Skeletal muscle cell (primary cell): Measurements from ENCODE around the gene ATXN2.
A peak's percentile ranks its signal among the peaks of the same experiment; 100 is the strongest.
"Not testable (repeated sequence)": the region's sequence is repeated elsewhere in the genome, so short reads cannot be mapped to it uniquely, and the experiment has no call there.

Source experiments
- DNase-seq: peaks from one replicate; pipeline ENCODE4 v3.0.0-alpha.2; 2010; ENCODE audit warnings: low read depth
- H3K4me3 ChIP-seq: 2 replicates; pipeline ENCODE4 v1.5.1; 2011; ENCODE audit warnings: low read depth, mild to moderate bottlenecking, control low read depth, low read length, moderate library complexity

The ATXN2 gene

DNA sequence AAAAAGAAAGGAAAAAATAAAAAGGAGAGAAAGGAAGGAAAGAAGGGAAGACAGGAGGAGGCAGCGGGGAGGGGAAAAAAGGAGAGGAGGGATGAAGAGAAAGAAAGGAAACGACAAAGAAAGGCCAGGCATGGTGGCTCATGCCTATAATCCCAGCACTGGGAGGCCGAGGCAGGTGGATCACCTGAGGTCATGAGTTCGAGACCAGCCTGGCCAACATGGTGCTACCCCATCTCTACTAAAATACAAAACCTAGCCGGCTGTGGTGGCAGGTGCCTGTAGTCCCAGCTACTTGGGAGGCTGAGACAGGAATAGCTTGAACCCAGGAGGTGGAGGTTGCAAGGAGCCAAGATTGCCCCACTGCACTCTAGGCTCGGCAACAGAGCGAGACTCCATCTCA lies 18.4 kb downstream of the ATXN2 start:
- no peak overlapping the region for H3K4me3 ChIP-seq
- DNase-seq, result no peak

DNA sequence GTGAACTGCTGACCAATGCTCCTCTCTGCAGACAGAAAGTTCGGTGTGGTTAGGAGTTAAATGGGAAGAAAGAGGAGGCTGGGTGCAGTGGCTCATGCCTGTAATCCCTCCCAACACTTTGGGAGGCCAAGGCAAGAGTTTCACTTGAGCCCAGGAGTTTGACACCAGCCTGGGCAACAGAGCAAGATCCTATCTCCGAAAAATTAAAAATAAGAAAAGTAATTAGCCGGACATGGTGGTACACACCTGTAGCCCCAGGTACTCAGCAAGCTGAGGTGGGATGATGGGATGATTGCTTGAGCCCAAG lies 19.0 kb downstream of the ATXN2 start:
- H3K4me3 ChIP-seq, result no peak overlapping the region
- no peak for DNase-seq

DNA sequence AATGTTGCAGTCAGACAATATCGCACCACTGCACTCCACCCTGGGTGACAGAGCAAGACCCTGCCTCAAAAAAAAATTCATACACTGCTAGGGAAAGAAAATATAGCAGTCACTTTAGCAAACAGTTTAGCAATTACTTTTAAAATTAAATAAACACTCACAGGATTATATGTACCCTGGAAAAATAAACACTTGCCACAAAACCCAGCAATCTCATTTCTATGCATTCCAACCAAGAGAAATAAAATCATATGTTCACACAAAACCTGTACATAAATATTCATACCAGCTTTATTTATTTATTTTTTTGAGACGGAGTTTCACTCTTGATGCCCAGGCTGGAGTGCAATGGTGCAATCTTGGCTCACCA lies 20.2 kb downstream of the ATXN2 start:
- DNase-seq, result no peak
- H3K4me3 ChIP-seq, result no peak overlapping the region

DNA sequence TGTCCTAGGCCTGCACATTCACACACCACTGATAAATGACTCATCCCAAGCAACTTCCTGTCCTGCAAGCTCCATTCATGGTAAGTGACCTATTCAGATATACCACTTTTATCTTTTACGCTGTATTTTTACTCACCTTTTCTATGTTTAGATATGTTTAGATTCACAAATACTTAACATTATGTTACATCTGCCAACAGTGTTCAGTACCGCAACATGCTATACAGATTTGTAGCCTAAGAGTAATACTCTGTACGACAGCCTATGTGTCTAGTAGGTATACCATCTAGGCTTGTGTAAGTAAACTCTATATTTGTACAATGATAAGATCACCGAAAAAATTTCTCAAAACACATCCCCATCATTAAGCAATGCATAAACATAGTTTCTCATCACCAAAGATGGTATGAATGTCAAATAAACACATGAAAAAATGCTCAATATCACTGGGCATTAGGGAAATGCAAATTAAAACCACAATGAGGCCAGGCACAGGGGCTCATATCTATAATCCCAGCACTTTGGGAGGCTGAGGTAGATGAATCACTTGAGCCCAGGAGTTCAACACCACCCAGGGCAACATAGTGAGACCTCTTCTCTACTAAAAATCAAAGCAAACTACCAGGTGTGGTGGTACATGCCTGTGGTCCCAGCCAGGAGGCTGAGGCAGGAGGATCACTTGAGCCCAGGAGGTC lies 20.7 kb downstream of the ATXN2 start:
- no peak overlapping the region for H3K4me3 ChIP-seq
- peak; percentile 36 for DNase-seq

DNA sequence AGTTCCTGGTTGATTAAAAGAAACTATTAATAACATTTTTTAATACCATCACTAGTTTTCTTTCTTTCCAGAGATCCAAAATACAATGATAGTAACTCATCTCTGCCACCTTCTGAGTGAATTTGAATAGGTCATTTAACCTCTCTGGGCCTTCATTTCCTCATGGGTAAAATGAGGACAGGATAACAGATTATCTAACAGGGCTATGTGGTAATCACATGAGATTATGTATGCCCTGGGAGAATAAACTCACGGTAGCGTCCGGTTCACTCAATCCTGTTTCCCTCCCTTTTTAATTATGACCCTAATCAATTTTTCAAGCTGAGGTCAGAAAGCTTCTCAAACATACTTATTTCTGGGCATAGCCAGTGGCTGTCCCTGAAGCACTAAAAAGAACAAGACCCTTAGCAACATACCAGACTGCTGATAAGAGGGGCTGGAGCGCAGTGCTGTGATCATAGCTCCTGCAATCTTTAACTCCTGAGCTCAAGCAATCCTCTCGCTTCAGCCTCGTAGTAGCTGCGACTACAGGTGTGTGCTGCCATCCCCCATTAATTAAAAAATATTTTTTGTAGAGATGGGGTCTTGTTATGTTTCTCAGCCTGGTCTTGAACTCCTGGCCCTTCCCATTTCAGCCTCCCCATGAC lies 24.2 kb downstream of the ATXN2 start:
- no peak overlapping the region for H3K4me3 ChIP-seq
- DNase-seq, result no peak

DNA sequence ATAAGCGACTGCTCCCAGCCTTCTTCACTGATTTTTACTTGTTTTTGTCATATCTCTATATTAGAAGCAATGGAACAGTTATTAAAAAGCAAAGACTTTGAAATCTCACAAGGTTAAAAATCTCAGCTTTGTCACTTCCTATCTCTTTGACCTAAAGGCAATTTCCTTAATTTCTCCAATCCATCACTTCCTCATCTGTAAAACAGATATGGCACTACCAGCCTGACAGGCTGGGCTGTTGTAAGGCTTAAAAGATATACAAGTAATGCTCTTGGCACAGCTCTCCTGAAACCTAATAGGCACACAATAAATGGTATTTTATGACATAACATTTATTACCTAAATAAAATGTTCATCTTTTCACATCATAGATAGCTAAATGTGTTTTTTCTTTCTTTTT lies 25.6 kb downstream of the ATXN2 start:
- H3K4me3 ChIP-seq, result no peak overlapping the region
- DNase-seq, result no peak

DNA sequence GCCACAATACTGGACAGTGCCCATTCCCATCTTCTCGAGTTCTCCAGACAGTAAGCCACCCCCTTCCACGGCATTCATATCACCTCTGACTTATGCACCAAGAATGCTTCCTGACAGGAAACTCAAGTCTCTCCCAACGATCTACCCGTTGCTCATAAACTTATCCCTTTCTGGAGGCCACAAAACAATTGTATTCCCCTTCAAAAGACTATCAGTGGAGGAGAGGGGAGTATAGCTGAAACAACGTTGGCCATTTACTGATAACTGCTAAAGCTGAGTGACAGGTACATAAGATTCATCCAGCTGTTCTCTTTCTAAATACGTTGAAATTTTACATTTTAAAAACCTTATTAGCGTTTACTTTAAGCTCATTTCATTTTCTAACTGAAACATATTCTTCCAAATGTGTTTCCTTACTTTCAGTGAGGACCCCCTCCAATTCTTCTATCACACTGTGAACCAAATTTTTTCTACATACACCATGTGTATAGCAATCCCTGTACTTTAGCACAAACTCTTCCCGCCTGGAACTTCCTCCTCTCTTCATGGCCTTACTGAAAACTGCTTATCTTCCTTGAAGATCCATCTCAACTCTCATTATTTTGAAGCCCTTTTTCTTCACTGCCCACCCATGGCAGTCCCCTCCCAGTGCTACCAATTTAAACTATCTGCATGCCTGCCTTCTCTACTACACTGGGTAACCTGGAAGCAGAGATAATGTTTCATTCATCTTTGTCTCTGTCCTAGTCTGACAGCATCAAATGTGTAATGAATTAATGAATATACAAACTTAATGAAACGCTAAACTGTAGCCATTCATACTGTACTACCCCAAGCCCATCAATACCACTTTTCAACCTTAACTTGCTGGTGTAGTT lies 28.8 kb downstream of the ATXN2 start:
- H3K4me3 ChIP-seq, result no peak overlapping the region

DNA sequence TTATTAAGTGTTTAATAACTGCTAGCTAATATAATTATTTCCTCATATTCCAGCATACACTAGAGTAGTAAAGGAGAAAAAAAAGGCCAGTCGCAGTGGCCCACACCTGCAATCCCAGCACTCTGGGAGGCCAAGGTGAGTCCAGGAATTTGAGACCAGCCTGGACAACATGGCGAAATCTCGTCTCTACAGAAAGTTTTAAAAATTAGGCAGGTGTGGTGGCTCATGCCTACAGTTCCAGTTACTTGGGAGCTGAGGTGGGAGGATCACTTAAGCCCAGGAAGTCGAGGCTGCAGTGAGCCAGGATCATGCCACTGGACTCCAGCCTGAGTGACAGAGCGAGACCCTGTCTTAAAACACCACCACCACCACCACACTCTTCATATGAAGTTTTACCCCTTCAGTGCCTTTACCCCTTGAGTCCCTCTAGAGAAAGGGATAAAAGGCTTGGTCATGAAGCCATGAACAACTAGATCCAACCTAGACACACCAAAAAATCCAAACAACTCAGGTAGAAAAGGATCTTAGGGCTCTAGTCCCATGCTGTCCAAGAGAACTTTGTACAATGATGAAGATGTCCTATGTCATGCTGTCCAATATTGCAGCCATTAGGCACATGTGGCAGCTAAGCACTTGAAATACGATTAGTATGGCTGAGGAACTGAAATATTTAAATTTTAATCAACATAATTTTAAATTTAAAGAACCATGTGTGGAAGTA lies 29.6 kb downstream of the ATXN2 start:
- no peak overlapping the region for H3K4me3 ChIP-seq
- no peak for DNase-seq

More for the DNA sequence above, 28.8 kb downstream of the ATXN2 start:
- DNase-seq, result peak; percentile 52

DNA sequence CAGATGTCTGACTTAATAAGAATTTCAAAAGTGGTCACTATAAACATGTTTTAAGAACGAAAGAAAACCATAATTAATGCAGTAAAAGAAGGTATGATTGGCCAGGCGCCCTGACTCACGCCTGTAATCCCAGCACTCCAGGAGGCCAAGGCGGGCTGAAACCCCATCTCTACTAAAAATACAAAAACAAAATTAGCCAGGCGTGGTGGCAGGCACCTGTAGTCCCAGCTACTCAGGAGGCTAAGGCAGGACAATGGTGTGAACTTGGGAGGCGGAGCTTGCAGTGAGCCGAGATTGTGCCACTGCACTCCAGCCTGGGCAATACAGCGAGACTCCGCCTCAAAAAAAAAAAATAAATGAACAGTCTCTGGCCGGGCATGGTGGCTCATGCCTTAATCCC lies 38.3 kb downstream of the ATXN2 start:
- H3K4me3 ChIP-seq, DNase-seq: not testable (repeated sequence)

DNA sequence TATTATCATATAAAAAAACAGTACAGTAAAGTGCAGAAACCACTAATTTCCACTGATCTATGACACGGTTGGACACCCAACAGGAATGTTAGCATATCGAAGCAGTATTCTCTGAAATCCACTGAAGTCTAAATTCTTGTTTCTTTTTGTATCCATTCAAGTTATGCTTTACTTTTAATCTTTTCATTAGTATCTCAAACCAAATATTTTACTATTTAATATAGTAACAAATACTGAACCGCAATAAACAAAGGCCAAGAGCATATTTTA lies 41.1 kb downstream of the ATXN2 start:
- no peak overlapping the region for H3K4me3 ChIP-seq
- DNase-seq, result no peak

DNA sequence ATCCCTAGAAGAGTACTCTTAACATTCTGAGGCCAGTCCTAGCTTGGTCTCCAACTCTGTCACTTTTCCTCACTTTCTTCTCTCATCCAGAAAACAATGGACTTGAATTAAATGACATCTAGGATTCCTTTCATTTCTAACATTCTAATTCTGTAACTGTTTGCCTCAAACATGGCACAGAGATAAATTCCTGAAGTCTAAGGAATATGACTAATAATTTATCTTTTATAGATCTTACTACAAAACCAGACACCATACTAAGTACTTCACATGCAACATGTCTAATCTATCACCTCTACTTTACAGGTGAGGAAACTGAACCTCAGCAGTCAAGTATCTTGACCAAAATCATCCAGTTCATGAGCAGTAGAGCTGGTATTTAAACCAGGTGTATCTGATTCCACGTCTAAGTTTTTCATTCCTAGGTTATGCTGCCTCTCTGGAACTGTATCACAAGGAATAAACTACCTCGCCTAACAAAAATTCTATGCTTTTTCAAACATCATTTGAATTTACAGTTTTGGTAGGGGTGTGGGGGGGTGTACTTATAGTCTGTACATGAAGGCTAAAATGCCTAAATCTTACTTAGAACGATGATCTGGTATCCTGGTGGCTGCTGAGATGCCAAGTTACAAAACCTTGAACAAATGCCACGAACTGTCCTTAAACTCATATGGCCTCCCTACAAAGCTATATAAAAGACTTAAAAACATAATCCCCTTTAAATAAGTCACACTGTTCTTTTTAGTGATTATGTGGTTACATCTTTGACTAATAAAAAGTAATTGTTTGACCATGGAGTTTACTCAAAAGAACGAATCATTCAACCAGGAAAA lies 41.6 kb downstream of the ATXN2 start:
- DNase-seq, result no peak
- H3K4me3 ChIP-seq, result no peak overlapping the region

DNA sequence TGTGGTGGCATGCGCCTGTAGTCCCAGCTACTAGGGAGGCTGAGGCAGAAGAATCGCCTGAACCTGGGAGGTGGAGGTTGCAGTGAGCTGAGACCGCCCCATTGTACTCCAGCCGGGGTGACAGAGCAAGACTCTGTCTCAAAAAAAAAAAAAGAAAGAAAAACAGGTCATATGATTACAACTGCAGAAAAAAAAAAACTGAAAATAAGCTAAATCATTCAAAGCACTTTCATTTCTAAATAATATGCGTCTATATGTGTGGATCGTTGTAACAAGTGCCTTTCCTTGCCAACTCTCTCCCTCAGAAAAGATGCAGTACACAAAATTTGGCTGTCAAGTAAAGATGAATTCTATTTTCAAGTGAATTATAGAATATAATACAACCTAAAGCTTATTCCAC lies 42.4 kb downstream of the ATXN2 start:
- DNase-seq, result no peak
- no peak overlapping the region for H3K4me3 ChIP-seq

DNA sequence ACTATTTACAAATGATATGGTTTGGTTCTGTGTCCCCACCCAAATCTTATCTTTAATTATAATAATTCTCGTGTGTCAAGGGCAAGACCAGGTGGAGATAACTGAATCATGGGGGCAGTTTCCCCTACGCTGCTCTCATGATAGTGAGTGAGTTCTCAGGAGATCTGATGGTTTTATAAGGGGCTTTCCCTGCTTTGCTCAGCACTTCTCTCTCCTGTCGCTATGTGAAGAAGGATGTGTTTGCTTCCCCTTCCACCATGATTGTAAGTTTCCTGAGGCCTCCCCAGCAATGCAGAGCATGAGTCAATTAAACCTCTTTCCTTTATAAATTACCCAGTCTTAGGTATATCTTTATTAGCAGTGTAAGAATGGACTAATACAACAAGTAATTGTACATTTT lies 43.8 kb downstream of the ATXN2 start:
- DNase-seq, H3K4me3 ChIP-seq: not testable (repeated sequence)

DNA sequence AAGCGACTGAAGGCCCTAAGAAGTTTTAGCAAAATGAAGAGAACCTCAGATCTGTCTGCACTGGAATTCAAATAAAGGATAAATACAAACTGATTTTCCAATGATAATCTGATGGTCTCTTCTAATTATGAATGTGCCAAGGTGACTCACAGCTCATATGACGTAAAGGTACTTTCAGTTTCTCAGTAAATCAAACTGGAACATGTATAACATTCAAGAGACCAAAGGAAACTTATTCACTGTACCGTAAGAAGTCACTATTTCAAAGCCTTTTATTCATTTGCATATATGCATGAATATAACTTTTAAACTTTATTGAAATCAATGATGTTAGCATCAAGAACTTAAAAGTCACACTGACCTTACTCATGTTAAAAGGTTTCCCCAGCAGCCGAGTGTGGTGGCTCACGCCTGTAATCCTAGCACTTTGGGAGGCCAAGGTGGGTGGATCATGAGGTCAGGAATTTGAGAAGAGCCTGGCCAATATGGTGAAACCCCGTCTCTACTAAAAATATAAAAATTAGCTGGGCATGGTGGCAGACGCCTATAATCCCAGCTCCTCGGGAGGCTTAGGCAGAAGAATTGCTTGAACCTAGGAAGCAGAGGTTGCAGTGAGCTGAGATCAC lies 52.2 kb downstream of the ATXN2 start:
- no peak for DNase-seq
- no peak overlapping the region for H3K4me3 ChIP-seq

DNA sequence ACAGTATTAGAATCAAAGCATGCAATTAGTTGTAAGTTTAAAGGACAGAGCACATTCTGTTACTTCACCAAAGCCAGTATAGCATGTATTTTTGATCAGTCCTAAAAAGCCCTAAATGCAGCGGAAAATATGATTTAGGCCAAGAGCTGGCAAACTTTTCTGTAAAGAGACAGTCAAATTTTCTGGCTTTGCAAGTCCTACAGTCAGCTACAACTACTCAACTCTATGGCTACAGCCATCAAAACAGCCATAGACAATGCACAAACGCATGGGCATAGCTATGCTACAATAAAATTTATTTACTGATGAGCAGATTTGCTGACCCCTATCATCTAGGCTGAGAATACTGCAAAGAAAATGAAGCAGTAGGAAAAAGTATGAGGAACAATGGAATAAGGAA lies 52.9 kb downstream of the ATXN2 start:
- DNase-seq, result no peak
- no peak overlapping the region for H3K4me3 ChIP-seq

DNA sequence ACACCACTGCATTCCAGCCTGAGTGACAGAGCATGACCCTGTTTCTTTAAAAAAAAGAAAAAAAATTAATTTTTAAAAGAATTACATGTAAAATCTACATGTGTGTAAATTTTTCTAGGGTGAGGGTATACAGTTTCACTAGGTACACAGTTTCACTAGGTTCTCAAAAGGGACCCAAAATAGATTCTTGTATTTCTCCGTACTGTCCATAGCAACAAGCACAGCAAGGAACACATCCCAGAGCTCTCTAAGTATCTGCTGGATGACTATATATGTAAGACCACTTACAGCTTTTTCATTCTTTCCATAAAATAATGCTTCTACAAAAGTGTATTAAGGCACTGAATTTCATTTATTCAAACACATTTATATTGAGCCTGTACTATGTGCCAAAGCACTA lies 55.1 kb downstream of the ATXN2 start:
- H3K4me3 ChIP-seq, result no peak overlapping the region
- DNase-seq, result no peak

DNA sequence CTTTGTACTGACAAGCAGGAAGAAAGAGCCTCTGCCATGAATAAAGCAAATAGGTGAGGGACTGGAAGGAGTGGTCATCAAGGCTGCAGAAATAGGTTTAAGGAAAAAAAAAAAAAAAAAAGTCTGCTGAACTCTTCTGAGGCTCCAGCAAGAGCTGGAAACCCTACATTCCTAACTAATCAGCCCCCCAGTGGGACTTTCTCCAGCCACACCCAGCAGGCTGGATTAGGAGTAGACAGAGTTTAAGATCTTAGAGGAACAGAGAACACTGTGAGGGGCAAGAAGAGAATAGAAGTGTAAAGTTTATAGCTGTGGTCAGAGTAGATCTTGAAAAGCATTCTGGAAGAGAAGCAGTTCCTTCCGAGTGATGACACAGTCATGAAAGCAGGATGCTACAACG lies 66.4 kb downstream of the ATXN2 start:
- DNase-seq, result no peak
- no peak overlapping the region for H3K4me3 ChIP-seq

DNA sequence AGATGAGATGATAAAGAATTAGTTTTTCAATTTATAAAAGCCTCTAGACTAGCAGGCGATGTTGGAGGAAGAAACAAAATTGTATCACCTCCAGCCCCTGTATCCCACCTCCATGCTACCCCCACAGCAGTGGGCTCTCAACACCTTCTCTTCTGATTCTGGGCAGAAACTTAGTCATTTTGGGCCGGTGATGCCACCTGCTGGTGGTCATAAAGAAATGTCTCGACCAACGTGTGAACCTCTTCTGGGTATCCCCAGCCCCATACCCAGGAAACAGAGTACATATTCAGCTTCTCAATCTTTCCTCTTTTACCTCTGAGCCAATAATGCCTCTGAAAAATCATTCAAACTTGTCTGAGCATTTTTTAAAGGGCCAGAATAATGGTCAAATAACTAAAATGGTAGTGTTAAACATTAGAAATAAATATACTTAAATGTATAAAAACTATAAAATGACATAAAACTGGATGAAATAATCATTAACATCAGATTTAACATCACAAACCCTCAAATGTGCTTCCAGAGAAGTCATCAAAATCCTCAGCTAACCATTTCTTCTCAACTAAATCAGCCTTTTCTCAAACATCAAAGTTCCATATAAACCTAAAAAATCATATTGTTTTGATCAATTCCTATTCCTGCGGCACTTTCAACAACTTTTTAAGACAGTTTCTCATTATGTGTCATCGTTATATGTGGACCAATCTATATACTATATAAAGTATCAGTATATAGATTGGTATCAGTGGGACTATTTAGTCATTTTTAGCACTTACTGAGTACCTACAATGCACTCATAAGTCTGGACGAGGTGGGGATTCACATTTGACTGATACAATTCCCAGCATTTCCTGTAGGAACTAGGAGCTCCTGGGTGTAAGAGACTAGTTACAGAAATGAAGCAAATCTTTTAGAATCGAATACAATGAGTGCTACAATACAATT lies 69.4 kb downstream of the ATXN2 start:
- DNase-seq, result peak; percentile 14

More for the DNA sequence above, 69.4 kb downstream of the ATXN2 start:
- H3K4me3 ChIP-seq, result no peak overlapping the region
